B cell (primary cell): ENCODE measurements around the gene GAPVD1.

Source experiments
- EZH2 ChIP-seq: IDR thresholded peaks from 2 replicates; pipeline ENCODE4 v1.6.1; 2012; ENCODE audit warnings: borderline replicate concordance, low read depth, mild to moderate bottlenecking, moderate library complexity, low read length; ENCODE audit not compliant: insufficient read depth, poor library complexity, severe bottlenecking
- TF ChIP-seq, protein P1 (sequence below): fragments of 200-600 bp; IDR thresholded peaks from one replicate; pipeline ENCODE4 v1.8.0; 2022; ENCODE audit warnings: antibody characterized with exemption, mild to moderate bottlenecking

DNA sequence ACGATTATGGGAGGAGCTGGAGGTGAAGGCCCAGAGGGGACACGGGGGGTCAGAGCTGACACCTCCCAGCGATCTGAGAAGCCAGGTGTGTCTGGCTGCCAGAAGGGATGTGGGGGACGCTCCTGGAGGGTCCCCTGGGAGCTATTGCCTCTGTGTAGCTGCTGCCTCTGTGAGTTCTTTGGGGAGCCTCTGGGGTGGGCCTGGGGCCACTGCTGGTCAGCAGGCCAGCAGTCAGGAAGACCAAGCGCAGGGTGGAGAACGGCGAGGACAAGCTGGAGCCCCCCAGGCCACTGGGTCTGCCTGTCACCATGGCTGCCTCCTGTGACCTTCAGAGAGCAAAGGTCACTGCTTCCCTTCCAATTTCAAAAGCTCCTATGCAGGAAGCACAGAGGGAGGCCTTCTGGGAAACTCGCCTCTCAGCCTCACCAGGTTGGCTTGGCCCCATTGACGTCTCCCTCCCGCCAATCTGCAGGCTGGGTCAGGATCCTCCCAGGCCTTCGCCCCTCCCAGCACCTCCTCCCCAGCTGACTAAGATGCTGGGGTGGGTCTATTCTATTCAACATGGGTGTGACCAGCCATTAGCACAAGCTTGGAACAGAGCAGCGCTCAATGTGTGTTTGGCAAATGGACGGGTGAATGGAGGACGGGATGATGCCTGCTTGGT is 126.4 kb downstream of the GAPVD1 start:
- no peak for TF ChIP-seq EZH2
- TF ChIP-seq, protein P1, sequence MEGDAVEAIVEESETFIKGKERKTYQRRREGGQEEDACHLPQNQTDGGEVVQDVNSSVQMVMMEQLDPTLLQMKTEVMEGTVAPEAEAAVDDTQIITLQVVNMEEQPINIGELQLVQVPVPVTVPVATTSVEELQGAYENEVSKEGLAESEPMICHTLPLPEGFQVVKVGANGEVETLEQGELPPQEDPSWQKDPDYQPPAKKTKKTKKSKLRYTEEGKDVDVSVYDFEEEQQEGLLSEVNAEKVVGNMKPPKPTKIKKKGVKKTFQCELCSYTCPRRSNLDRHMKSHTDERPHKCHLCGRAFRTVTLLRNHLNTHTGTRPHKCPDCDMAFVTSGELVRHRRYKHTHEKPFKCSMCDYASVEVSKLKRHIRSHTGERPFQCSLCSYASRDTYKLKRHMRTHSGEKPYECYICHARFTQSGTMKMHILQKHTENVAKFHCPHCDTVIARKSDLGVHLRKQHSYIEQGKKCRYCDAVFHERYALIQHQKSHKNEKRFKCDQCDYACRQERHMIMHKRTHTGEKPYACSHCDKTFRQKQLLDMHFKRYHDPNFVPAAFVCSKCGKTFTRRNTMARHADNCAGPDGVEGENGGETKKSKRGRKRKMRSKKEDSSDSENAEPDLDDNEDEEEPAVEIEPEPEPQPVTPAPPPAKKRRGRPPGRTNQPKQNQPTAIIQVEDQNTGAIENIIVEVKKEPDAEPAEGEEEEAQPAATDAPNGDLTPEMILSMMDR: no peak
